OCI-LY7 (cell line): Measurements from ENCODE around the gene ENGASE.

Source experiments
- CTCF ChIP-seq: fragments of 200-600 bp; sonication (generic); conservative IDR thresholded peaks from 2 replicates; pipeline ENCODE4 v1.5.1; 2014; ENCODE audit warnings: mild to moderate bottlenecking, antibody characterized with exemption, low read length, moderate library complexity, mixed read lengths
- EZH2phosphoT487 ChIP-seq: fragments of 200-600 bp; sonication (generic); IDR thresholded peaks from 2 replicates; pipeline ENCODE4 v1.6.1; 2018; ENCODE audit warnings: low read depth, borderline replicate concordance, mild to moderate bottlenecking, mixed run types, antibody characterized with exemption, low read length, moderate library complexity, mixed read lengths

GRCh38 chr17:79111097-79111496, 36.5 kb downstream of the ENGASE start:
- TF ChIP-seq CTCF (no peak), EZH2phosphoT487 (no peak)
